OCI-LY7 (cell line): ENCODE data around the gene TREML1. TPM values are rescaled to one million over a fixed set of nuclear protein-coding genes. Genes with fewer than 3 reads are reported as not detected.

Experiments used
- BruUV-seq: library from RNA; stranded (reverse); fragments of 400-500 nt; replicated peaks from 2 replicates; lab custom pipeline; 2021; lab: Mats Ljungman, UMichigan
- CTCF ChIA-PET: fragments of 300-600 bp; sonication (Branson Sonifier 250); formaldehyde crosslinking; loops from one replicate; lab custom pipeline; 2022; ENCODE audit warnings: antibody characterized with exemption; ENCODE audit not compliant: unreplicated experiment; lab: Charles Lee
- POLR2A ChIA-PET: fragments of 300-600 bp; sonication (Branson Sonifier 250); formaldehyde crosslinking; loops from one replicate; lab custom pipeline; 2022; ENCODE audit warnings: antibody characterized with exemption; lab: Charles Lee
- DNase-seq: peaks from one replicate; pipeline ENCODE4 v3.0.0-alpha.2; 2015; ENCODE audit warnings: low spot score
- H2AFZ ChIP-seq: fragments of 200-600 bp; sonication (generic), shearing (Covaris generic); 2 replicates; pipeline ENCODE4 v1.6.1; 2014; ENCODE audit warnings: mild to moderate bottlenecking, antibody characterized with exemption, low read length, moderate library complexity
- H3K27ac ChIP-seq: fragments of 200-600 bp; sonication (generic); 2 replicates; pipeline ENCODE4 v1.5.1; 2014; ENCODE audit warnings: mixed run types, low read depth, mild to moderate bottlenecking, moderate library complexity, low read length, inconsistent platforms; ENCODE audit not compliant: poor library complexity, severe bottlenecking
- H3K36me3 ChIP-seq: fragments of 200-600 bp; sonication (generic); 2 replicates; pipeline ENCODE4 v1.6.1; 2014; ENCODE audit warnings: mild to moderate bottlenecking, antibody characterized with exemption, low read length, moderate library complexity, mixed read lengths; ENCODE audit not compliant: insufficient read depth
- H3K4me1 ChIP-seq: fragments of 200-600 bp; sonication (generic); 2 replicates; pipeline ENCODE4 v1.5.1; 2014; ENCODE audit warnings: mild to moderate bottlenecking, low read length; ENCODE audit not compliant: insufficient read depth, poor library complexity, severe bottlenecking
- H3K4me2 ChIP-seq: fragments of 200-600 bp; sonication (generic); 2 replicates; pipeline ENCODE4 v1.6.1; 2014; ENCODE audit warnings: mild to moderate bottlenecking, low read length
- H3K4me3 ChIP-seq: fragments of 200-600 bp; sonication (generic); 2 replicates; pipeline ENCODE4 v1.5.1; 2014; ENCODE audit warnings: mild to moderate bottlenecking, low read depth, low read length; ENCODE audit not compliant: poor library complexity, severe bottlenecking
- H3K79me2 ChIP-seq: fragments of 200-600 bp; sonication (generic); 2 replicates; pipeline ENCODE4 v1.6.1; 2016; ENCODE audit warnings: low read depth, mild to moderate bottlenecking, low read length, moderate library complexity, mixed read lengths; ENCODE audit not compliant: insufficient read depth
- H3K9me2 ChIP-seq: fragments of 200-600 bp; sonication (generic); 2 replicates; pipeline ENCODE4 v1.6.1; 2016; ENCODE audit warnings: mild to moderate bottlenecking, low read length, mixed read lengths; ENCODE audit not compliant: insufficient read depth
- H3K9me3 ChIP-seq: fragments of 200-600 bp; sonication (generic); 2 replicates; pipeline ENCODE4 v1.6.1; 2014; ENCODE audit warnings: mild to moderate bottlenecking, mixed run types, low read length, mixed read lengths
- H4K20me1 ChIP-seq: fragments of 200-600 bp; sonication (generic); 2 replicates; pipeline ENCODE4 v1.6.1; 2014; ENCODE audit warnings: mild to moderate bottlenecking, antibody characterized with exemption, low read length, moderate library complexity, mixed read lengths; ENCODE audit not compliant: insufficient read depth
- CTCF ChIP-seq: fragments of 200-600 bp; sonication (generic); conservative IDR thresholded peaks from 2 replicates; pipeline ENCODE4 v1.5.1; 2014; ENCODE audit warnings: mild to moderate bottlenecking, antibody characterized with exemption, low read length, moderate library complexity, mixed read lengths
- EZH2phosphoT487 ChIP-seq: fragments of 200-600 bp; sonication (generic); IDR thresholded peaks from 2 replicates; pipeline ENCODE4 v1.6.1; 2018; ENCODE audit warnings: low read depth, borderline replicate concordance, mild to moderate bottlenecking, mixed run types, antibody characterized with exemption, low read length, moderate library complexity, mixed read lengths
- intact Hi-C: fragments of 100-400 bp; cut with micrococcal nuclease; formaldehyde crosslinking; loops from one replicate; pipeline ENCODE4 v1.10.0; 2022; ENCODE audit not compliant: unreplicated experiment
- total RNA-seq, 2 experiments: library from RNA; depleted of rRNA in 1 of 2; stranded (reverse); fragments of >200 nt in 1 of 2; shearing (Covaris generic) in 1 of 2; gene quantifications; 2 replicates each; pipeline ENCODE4 v1.2.3, GENCODE V29; 2014 to 2022

TREML1 gene
- total RNA-seq, 2 experiments from 2014 or later, result not detected

GRCh38 chr6:41200296-41200900, 46.3 kb upstream of the TREML1 start:
- H4K20me1 ChIP-seq, result no peaks in the 10 kb centered on the region
- CTCF ChIA-PET, result interaction anchor here (1.1 to 1.7 kb wide), 3 partner anchors 11 to 20 kb away, joined by 3 to 4 read pairs (median 4); no protein-coding TSS in a partner anchor
- DNase-seq, result peak; percentile 73
- BruUV-seq, result TSS peak; percentile 79
- peak overlapping the region; percentile 95 for H3K27ac ChIP-seq
- peaks cover 49% of the 10 kb centered on the region for H3K4me1 ChIP-seq
- H3K9me3 ChIP-seq, result no peaks in the 10 kb centered on the region
- POLR2A ChIA-PET, result interaction anchor here (0.6 to 1.8 kb wide), 14 partner anchors 9 to 967 kb away, joined by 3 to 9 read pairs (median 3); partner anchors contain the start of genes NFYA and OARD1
- no peaks in the 10 kb centered on the region for H3K9me2 ChIP-seq
- H3K79me2 ChIP-seq, result peaks cover 7% of the 10 kb centered on the region; the same call in 1 of the 2 replicates
- TF ChIP-seq EZH2phosphoT487, result no peak
- TF ChIP-seq CTCF, result no peak
- peak overlapping the region; percentile 83 for H3K4me2 ChIP-seq
- peak overlapping the region; percentile 65 for H3K4me3 ChIP-seq
- peak overlapping the region; percentile 49; the same call in 1 of the 2 replicates for H2AFZ ChIP-seq
- intact Hi-C loops, result loop anchor here (2.0 to 5.0 kb wide), 2 partner anchors 117 to 128 kb away; partner anchors contain the start of genes NFYA and OARD1
- H3K36me3 ChIP-seq, result peaks cover 18% of the 10 kb centered on the region

- no peaks in the 10 kb centered on the region for H4K20me1 ChIP-seq
- no peaks in the 10 kb centered on the region for H3K9me3 ChIP-seq
- ChIA-PET CTCF (interaction anchor here (1.1 to 1.7 kb wide), 3 partner anchors 10 to 19 kb away, joined by 3 to 4 read pairs (median 4); no protein-coding TSS in a partner anchor), POLR2A (interaction anchor here (0.6 to 1.8 kb wide), 11 partner anchors 11 to 1795 kb away, joined by 3 to 9 read pairs (median 3); partner anchors contain the start of genes NFYA and OARD1)
- no peaks in the 10 kb centered on the region for H3K9me2 ChIP-seq
- no TSS peak for BruUV-seq
- peak overlapping the region; percentile 49; the same call in 1 of the 2 replicates for H2AFZ ChIP-seq
- H3K79me2 ChIP-seq, result peaks cover 7% of the 10 kb centered on the region; the same call in 1 of the 2 replicates
- peak overlapping the region; percentile 83 for H3K4me2 ChIP-seq
- intact Hi-C loops, result loop anchor here (2.0 to 5.0 kb wide), 2 partner anchors 118 to 127 kb away; partner anchors contain the start of genes NFYA and OARD1
- H3K27ac ChIP-seq, result peak overlapping the region; percentile 95
- H3K4me1 ChIP-seq, result peaks cover 49% of the 10 kb centered on the region
- DNase-seq, result peak; percentile 45
- no peak for TF ChIP-seq CTCF
- H3K36me3 ChIP-seq, result peaks cover 20% of the 10 kb centered on the region
- H3K4me3 ChIP-seq, result peak overlapping the region; percentile 65
Observed at GRCh38 chr6:41199552-41200246, 45.6 kb upstream of the TREML1 start.
